Activated CD8-positive, alpha-beta memory T cell treated with anti-CD3 and anti-CD28 coated beads, Interleukin-2, amount 10 ng/mL, durations not matched to agents 7 days and 5 days (primary cell): ENCODE measurements around the gene GSTA1. TPM values are rescaled to one million over a fixed set of nuclear protein-coding genes. Genes with fewer than 3 reads are reported as not detected.

ENCODE experiments used
- total RNA-seq, 2 experiments: library from RNA; stranded (reverse); gene quantifications; one replicate each; pipeline ENCODE4 v1.2.3, GENCODE V29; 2021

The GSTA1 gene
- total RNA-seq, 2 experiments from 2014 or later, result not detected

Other genes with a start within 250 kb of the GSTA1 start
- 1 to 10 TPM; 1.7 to 2.8 TPM for gene TRAM2, start 226.8 kb downstream of the GSTA1 start, total RNA-seq
- gene TMEM14A, start 132.7 kb downstream of the GSTA1 start, total RNA-seq, result 10 to 100 TPM; 23.2 to 25.8 TPM
- not detected for gene GSTA2, start 40.3 kb downstream of the GSTA1 start, total RNA-seq
- gene GSTA5, start 37.0 kb upstream of the GSTA1 start, total RNA-seq, result not detected
- not detected for gene GSTA3, start 105.9 kb upstream of the GSTA1 start, total RNA-seq
- 1 to 10 TPM; 2.9 to 5.8 TPM for gene GSTA4, start 191.5 kb upstream of the GSTA1 start, total RNA-seq